ENCODE data around the gene FAM107B.
A peak's percentile ranks its signal among the peaks of the same experiment; 100 is the strongest.

FAM107B gene

GRCh38 chr10:14673189-14673861 lies 101.4 kb downstream of the FAM107B start:
- Histone ChIP-seq H3K4me3 (ENCODE audit: insufficient read depth in 1 of 2, low read depth in 1 of 2, low read length in 2 of 2) (peak overlapping the region in 1 of 2 experiments; percentile 60), H3K9ac (ENCODE audit: low read length) (peak overlapping the region; percentile 23), H3K18ac (ENCODE audit: low read depth in 1 of 2, low read length in 2 of 2) (no peak overlapping the region), H3K4me2 (ENCODE audit: low read length, poor library complexity, severe bottlenecking) (no peak overlapping the region), H2BK12ac (ENCODE audit: low read length in 2 of 2) (no peak overlapping the region), H2BK5ac (ENCODE audit: low read depth, low read length, poor library complexity, severe bottlenecking) (no peak overlapping the region), H3K27ac (ENCODE audit: low read length, poor library complexity, severe bottlenecking) (no peak overlapping the region), H3K79me1 (replicated peaks; ENCODE audit: low read length, poor library complexity, severe bottlenecking) (no peaks in the 10 kb centered on the region), H2AK5ac (ENCODE audit: low read length, severe bottlenecking) (no peak overlapping the region), H2BK120ac (ENCODE audit: low read depth, low read length) (no peak overlapping the region), H3K23ac (ENCODE audit: low read length in 2 of 2) (no peak overlapping the region), H2BK15ac (ENCODE audit: low read depth, poor library complexity, severe bottlenecking) (no peak overlapping the region), H3K36me3 (ENCODE audit: control insufficient read depth in 1 of 2, insufficient read depth in 2 of 2, low read depth in 1 of 2, low read length in 2 of 2) (no peaks in the 10 kb centered on the region), H3K9me3 (ENCODE audit: control insufficient read depth, low read length) (no peaks in the 10 kb centered on the region), H2AFZ (ENCODE audit: low read depth, low read length) (no peak overlapping the region), H3K4ac (ENCODE audit: low read depth in 1 of 2, low read length in 2 of 2) (no peak overlapping the region), H4K8ac (ENCODE audit: low read length) (no peak overlapping the region), H3K27me3 (ENCODE audit: control insufficient read depth in 1 of 2, insufficient read depth in 1 of 2, low read length in 2 of 2) (no peaks in the 10 kb centered on the region), H3K14ac (ENCODE audit: low read length in 2 of 2) (no peak overlapping the region), H4K91ac (ENCODE audit: low read length) (no peak overlapping the region), H3K4me1 (ENCODE audit: control insufficient read depth, insufficient read depth, low read depth, low read length) (peaks cover 2% of the 10 kb centered on the region)
- WGBS, result 67% methylated on average over 8 of the region's 9 CpGs
- peak; percentile 84 for DNase-seq

GRCh38 chr10:14671386-14671831 lies 103.3 kb downstream of the FAM107B start:
- peaks cover 2% of the 10 kb centered on the region for H3K4me1 ChIP-seq (ENCODE audit: control insufficient read depth, insufficient read depth, low read depth, low read length)
- H3K23ac ChIP-seq (ENCODE audit: low read length in 2 of 2), result no peak overlapping the region
- no peaks in the 10 kb centered on the region for H3K36me3 ChIP-seq (ENCODE audit: control insufficient read depth in 1 of 2, insufficient read depth in 2 of 2, low read depth in 1 of 2, low read length in 2 of 2)
- H3K18ac ChIP-seq (ENCODE audit: low read depth in 1 of 2, low read length in 2 of 2), result peak overlapping the region; percentile 16 to 92
- H3K14ac ChIP-seq (ENCODE audit: low read length in 2 of 2), result no peak overlapping the region
- peak overlapping the region; percentile 71 for H4K91ac ChIP-seq (ENCODE audit: low read length)
- H3K27ac ChIP-seq (ENCODE audit: low read length, poor library complexity, severe bottlenecking), result no peak overlapping the region
- peak overlapping the region; percentile 62 for H3K9ac ChIP-seq (ENCODE audit: low read length)
- H2BK15ac ChIP-seq (ENCODE audit: low read depth, poor library complexity, severe bottlenecking), result peak overlapping the region; percentile 88
- H2AK5ac ChIP-seq (ENCODE audit: low read length, severe bottlenecking), result no peak overlapping the region
- 57% methylated on average over 6 of the region's 6 CpGs for WGBS
- no peak overlapping the region for H3K4me2 ChIP-seq (ENCODE audit: low read length, poor library complexity, severe bottlenecking)
- H3K9me3 ChIP-seq (ENCODE audit: control insufficient read depth, low read length), result no peaks in the 10 kb centered on the region
- H2BK120ac ChIP-seq (ENCODE audit: low read depth, low read length), result peak overlapping the region; percentile 82
- no peaks in the 10 kb centered on the region for H3K79me1 ChIP-seq (replicated peaks; ENCODE audit: low read length, poor library complexity, severe bottlenecking)
- no peak overlapping the region for H3K4me3 ChIP-seq (ENCODE audit: insufficient read depth in 1 of 2, low read depth in 1 of 2, low read length in 2 of 2)
- peak overlapping the region; percentile 83 for H4K8ac ChIP-seq (ENCODE audit: low read length)
- peak overlapping the region; percentile 31 for H2AFZ ChIP-seq (ENCODE audit: low read depth, low read length)
- H2BK5ac ChIP-seq (ENCODE audit: low read depth, low read length, poor library complexity, severe bottlenecking), result no peak overlapping the region
- no peaks in the 10 kb centered on the region for H3K27me3 ChIP-seq (ENCODE audit: control insufficient read depth in 1 of 2, insufficient read depth in 1 of 2, low read length in 2 of 2)
- peak; percentile 43 for DNase-seq
- H3K4ac ChIP-seq (ENCODE audit: low read depth in 1 of 2, low read length in 2 of 2), result peak overlapping the region; percentile 41 to 87
- H2BK12ac ChIP-seq (ENCODE audit: low read length in 2 of 2), result peak overlapping the region; percentile 28 to 98

- no peak overlapping the region for H2AK5ac ChIP-seq (ENCODE audit: low read length, severe bottlenecking)
- peak overlapping the region in 1 of 2 experiments; percentile 43 for H3K4me3 ChIP-seq (ENCODE audit: insufficient read depth in 1 of 2, low read depth in 1 of 2, low read length in 2 of 2)
- H3K4me2 ChIP-seq (ENCODE audit: low read length, poor library complexity, severe bottlenecking), result no peak overlapping the region
- H2BK12ac ChIP-seq (ENCODE audit: low read length in 2 of 2), result peak overlapping the region in 1 of 2 experiments; percentile 98
- no peaks in the 10 kb centered on the region for H3K79me1 ChIP-seq (replicated peaks; ENCODE audit: low read length, poor library complexity, severe bottlenecking)
- peak overlapping the region; percentile 2 to 55 for H3K4ac ChIP-seq (ENCODE audit: low read depth in 1 of 2, low read length in 2 of 2)
- H3K27ac ChIP-seq (ENCODE audit: low read length, poor library complexity, severe bottlenecking), result no peak overlapping the region
- peak overlapping the region in 1 of 2 experiments; percentile 72 for H3K23ac ChIP-seq (ENCODE audit: low read length in 2 of 2)
- no peak overlapping the region for H4K8ac ChIP-seq (ENCODE audit: low read length)
- no peak overlapping the region for H4K91ac ChIP-seq (ENCODE audit: low read length)
- peak overlapping the region in 1 of 2 experiments; percentile 92 for H3K18ac ChIP-seq (ENCODE audit: low read depth in 1 of 2, low read length in 2 of 2)
- H3K27me3 ChIP-seq (ENCODE audit: control insufficient read depth in 1 of 2, insufficient read depth in 1 of 2, low read length in 2 of 2), result no peaks in the 10 kb centered on the region
- no peak overlapping the region for H2BK120ac ChIP-seq (ENCODE audit: low read depth, low read length)
- H3K14ac ChIP-seq (ENCODE audit: low read length in 2 of 2), result peak overlapping the region in 1 of 2 experiments; percentile 80
- H3K9ac ChIP-seq (ENCODE audit: low read length), result peak overlapping the region; percentile 62
- no peaks in the 10 kb centered on the region for H3K9me3 ChIP-seq (ENCODE audit: control insufficient read depth, low read length)
- 15% methylated on average over 7 of the region's 8 CpGs for WGBS
- no peak overlapping the region for H2AFZ ChIP-seq (ENCODE audit: low read depth, low read length)
- peaks cover 2% of the 10 kb centered on the region for H3K4me1 ChIP-seq (ENCODE audit: control insufficient read depth, insufficient read depth, low read depth, low read length)
- no peaks in the 10 kb centered on the region for H3K36me3 ChIP-seq (ENCODE audit: control insufficient read depth in 1 of 2, insufficient read depth in 2 of 2, low read depth in 1 of 2, low read length in 2 of 2)
- H2BK15ac ChIP-seq (ENCODE audit: low read depth, poor library complexity, severe bottlenecking), result no peak overlapping the region
- DNase-seq, result peak; percentile 90
- H2BK5ac ChIP-seq (ENCODE audit: low read depth, low read length, poor library complexity, severe bottlenecking), result no peak overlapping the region
Measured at GRCh38 chr10:14670551-14671240, 104.0 kb downstream of the FAM107B start.

- no peak overlapping the region for H3K4ac ChIP-seq (ENCODE audit: low read depth in 1 of 2, low read length in 2 of 2)
- H3K9ac ChIP-seq (ENCODE audit: low read length), result no peak overlapping the region
- H3K27ac ChIP-seq (ENCODE audit: low read length, poor library complexity, severe bottlenecking), result no peak overlapping the region
- no peaks in the 10 kb centered on the region for H3K36me3 ChIP-seq (ENCODE audit: control insufficient read depth in 1 of 2, insufficient read depth in 2 of 2, low read depth in 1 of 2, low read length in 2 of 2)
- no peak overlapping the region for H3K4me3 ChIP-seq (ENCODE audit: insufficient read depth in 1 of 2, low read depth in 1 of 2, low read length in 2 of 2)
- WGBS, result no CpG with 5 or more reads among the region's 1 CpG
- H2BK15ac ChIP-seq (ENCODE audit: low read depth, poor library complexity, severe bottlenecking), result no peak overlapping the region
- H4K91ac ChIP-seq (ENCODE audit: low read length), result no peak overlapping the region
- no peak overlapping the region for H4K8ac ChIP-seq (ENCODE audit: low read length)
- no peak overlapping the region for H3K4me2 ChIP-seq (ENCODE audit: low read length, poor library complexity, severe bottlenecking)
- peak; percentile 38 for DNase-seq
- no peak overlapping the region for H2AK5ac ChIP-seq (ENCODE audit: low read length, severe bottlenecking)
- H3K79me1 ChIP-seq (replicated peaks; ENCODE audit: low read length, poor library complexity, severe bottlenecking), result no peaks in the 10 kb centered on the region
- no peak overlapping the region for H2BK5ac ChIP-seq (ENCODE audit: low read depth, low read length, poor library complexity, severe bottlenecking)
- H3K18ac ChIP-seq (ENCODE audit: low read depth in 1 of 2, low read length in 2 of 2), result no peak overlapping the region
- no peaks in the 10 kb centered on the region for H3K27me3 ChIP-seq (ENCODE audit: control insufficient read depth in 1 of 2, insufficient read depth in 1 of 2, low read length in 2 of 2)
- peaks cover 2% of the 10 kb centered on the region for H3K4me1 ChIP-seq (ENCODE audit: control insufficient read depth, insufficient read depth, low read depth, low read length)
- no peak overlapping the region for H2BK12ac ChIP-seq (ENCODE audit: low read length in 2 of 2)
- no peak overlapping the region for H2BK120ac ChIP-seq (ENCODE audit: low read depth, low read length)
- H3K9me3 ChIP-seq (ENCODE audit: control insufficient read depth, low read length), result no peaks in the 10 kb centered on the region
- H3K23ac ChIP-seq (ENCODE audit: low read length in 2 of 2), result no peak overlapping the region
- H2AFZ ChIP-seq (ENCODE audit: low read depth, low read length), result no peak overlapping the region
- no peak overlapping the region for H3K14ac ChIP-seq (ENCODE audit: low read length in 2 of 2)
Measured at GRCh38 chr10:14669576-14669975, 105.1 kb downstream of the FAM107B start.

Data from mesenchymal stem cell (in vitro differentiated cells and primary cell).